Measurements from ENCODE around the gene FARP1. TPM values are rescaled to one million over a fixed set of nuclear protein-coding genes. Genes with fewer than 3 reads are reported as not detected.

The FARP1 gene
- total RNA-seq, 1 donor from 2014 or later: 289 TPM

DNA sequence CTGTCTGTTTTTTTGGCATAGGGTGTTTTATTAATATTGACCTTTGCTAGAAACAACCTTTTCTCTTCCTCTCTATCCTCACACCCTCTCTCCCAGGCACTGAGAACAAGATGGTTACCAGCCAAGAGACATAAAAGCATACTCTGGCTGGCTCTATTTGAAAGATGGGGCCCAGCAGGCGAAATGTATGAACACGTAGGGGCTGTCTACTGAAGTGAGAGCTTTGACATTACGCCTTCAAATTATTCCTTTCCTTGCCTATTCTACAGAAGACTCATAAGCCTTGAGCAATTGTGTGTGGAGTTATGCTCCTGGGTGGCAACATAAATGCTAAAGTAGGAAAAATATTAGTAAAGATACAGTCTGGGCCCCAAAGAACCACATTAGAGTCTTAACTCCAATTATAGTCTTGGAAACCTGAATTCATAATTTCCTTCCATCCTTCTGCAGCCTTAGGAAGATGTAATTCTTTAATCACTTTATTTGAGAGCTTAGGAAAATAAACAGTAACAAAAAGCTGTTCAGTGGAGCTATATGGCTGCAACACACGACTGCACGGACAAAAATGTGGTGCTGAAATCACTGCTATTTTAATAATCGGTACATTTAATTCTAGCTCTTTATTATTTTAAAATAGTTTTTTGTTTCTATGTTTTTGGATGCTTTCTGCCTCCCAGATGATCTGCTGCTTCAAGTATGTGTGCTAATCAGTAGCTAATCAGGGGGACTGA, 156.5 kb downstream of the FARP1 start:
- TF ChIP-seq, protein P1, sequence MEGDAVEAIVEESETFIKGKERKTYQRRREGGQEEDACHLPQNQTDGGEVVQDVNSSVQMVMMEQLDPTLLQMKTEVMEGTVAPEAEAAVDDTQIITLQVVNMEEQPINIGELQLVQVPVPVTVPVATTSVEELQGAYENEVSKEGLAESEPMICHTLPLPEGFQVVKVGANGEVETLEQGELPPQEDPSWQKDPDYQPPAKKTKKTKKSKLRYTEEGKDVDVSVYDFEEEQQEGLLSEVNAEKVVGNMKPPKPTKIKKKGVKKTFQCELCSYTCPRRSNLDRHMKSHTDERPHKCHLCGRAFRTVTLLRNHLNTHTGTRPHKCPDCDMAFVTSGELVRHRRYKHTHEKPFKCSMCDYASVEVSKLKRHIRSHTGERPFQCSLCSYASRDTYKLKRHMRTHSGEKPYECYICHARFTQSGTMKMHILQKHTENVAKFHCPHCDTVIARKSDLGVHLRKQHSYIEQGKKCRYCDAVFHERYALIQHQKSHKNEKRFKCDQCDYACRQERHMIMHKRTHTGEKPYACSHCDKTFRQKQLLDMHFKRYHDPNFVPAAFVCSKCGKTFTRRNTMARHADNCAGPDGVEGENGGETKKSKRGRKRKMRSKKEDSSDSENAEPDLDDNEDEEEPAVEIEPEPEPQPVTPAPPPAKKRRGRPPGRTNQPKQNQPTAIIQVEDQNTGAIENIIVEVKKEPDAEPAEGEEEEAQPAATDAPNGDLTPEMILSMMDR (IDR thresholded peaks at IDR 0.05; ENCODE audit: unreplicated experiment): no peak
- peak overlapping the region; percentile 87 for H3K27ac Mint-ChIP-seq
- no peak for DNase-seq (ENCODE audit: low spot score in 2 of 2, unreplicated experiment in 2 of 2)
- H3K4me3 Mint-ChIP-seq: no peak overlapping the region
- H3K36me3 Mint-ChIP-seq: no peaks in the 10 kb centered on the region
- H3K27me3 Mint-ChIP-seq (ENCODE audit: low read depth): no peaks in the 10 kb centered on the region
- peaks cover 78% of the 10 kb centered on the region for H3K4me1 Mint-ChIP-seq
- H3K9me3 Mint-ChIP-seq: no peaks in the 10 kb centered on the region

DNA sequence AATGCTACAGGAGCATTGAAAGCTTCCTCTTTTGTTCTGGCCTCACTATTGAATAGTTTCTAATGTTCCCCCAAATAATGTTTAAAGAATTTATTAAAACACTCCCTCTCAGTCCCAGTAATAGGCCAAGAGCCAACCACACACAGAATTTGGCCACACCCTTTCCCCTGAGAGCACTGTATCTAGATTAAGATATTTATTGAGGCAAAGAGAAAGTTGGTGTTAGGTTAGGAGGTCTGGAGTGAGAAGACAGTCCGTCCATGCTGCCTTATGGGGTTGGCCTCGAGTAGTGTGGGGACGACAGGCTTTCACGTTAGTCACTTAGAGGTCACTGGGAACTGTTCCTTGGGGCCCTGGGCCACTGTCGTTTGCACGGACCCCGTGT, 157.1 kb downstream of the FARP1 start:
- Mint-ChIP-seq H3K36me3 (peaks cover 3% of the 10 kb centered on the region), H3K4me1 (peaks cover 81% of the 10 kb centered on the region), H3K4me3 (no peak overlapping the region), H3K27me3 (ENCODE audit: low read depth) (no peaks in the 10 kb centered on the region), H3K9me3 (no peaks in the 10 kb centered on the region), H3K27ac (peak overlapping the region; percentile 87)
- DNase-seq (ENCODE audit: low spot score in 2 of 2, unreplicated experiment in 2 of 2): no peak
- TF ChIP-seq, protein P1 (IDR thresholded peaks at IDR 0.05; ENCODE audit: unreplicated experiment): no peak

DNA sequence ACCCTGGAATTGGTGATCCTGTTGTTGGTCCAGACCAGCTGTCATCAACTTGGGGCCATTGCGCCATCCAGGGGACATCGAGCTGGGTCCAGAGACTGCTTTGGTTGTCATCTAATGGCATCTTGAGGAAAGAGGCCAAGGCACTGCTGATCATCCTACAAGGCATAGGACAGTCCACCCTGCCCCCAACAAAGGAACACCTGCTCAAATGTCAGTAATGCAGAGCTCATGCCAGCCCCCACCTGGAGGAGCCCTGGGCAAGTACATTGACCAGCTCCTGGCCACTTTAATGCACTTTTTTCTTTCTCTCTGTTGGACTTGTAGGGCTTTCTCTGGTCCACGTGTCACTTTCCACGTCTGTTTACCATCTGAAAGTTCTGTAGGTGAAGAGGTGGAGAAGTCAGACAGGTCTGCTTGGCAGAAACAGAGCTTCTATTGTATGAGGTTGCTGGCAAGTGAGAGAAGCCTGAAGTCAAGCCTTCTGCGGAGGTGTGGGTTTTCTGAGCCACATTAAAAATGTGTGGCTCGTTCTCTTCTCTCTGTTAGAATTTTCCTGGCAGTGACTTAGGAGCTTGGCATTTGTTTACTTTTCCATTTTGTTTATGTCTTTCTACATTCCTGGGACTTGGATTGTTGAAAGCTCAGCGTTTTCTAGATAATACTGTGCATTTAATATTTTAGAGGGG, 158.2 kb downstream of the FARP1 start:
- H3K36me3 Mint-ChIP-seq: peaks cover 9% of the 10 kb centered on the region
- peak overlapping the region; percentile 98 for H3K27ac Mint-ChIP-seq
- peaks cover 76% of the 10 kb centered on the region for H3K4me1 Mint-ChIP-seq
- no peaks in the 10 kb centered on the region for H3K27me3 Mint-ChIP-seq (ENCODE audit: low read depth)
- DNase-seq (ENCODE audit: low spot score in 2 of 2, unreplicated experiment in 2 of 2): no peak
- H3K4me3 Mint-ChIP-seq: peak overlapping the region; percentile 24
- peaks cover 5% of the 10 kb centered on the region for H3K9me3 Mint-ChIP-seq
- TF ChIP-seq, protein P1 (IDR thresholded peaks at IDR 0.05; ENCODE audit: unreplicated experiment): no peak

DNA sequence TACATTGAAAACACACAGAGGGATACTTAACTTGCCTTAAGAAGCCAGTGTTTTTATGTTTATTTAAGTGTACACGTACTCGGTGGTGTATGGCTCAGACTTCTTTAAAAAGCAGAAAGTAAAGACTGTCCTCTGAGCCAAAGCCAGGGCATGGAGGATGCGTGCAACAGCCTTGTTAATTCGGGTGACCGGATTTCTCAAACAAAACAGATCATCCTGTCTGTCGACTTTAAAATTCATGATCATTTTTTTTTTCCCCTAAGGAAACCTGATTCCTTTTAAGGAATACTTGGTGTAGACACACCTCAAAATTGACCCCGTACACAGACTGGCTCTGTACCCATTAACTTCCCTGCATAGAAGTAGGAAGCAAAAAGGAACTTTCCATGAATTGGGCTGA, 158.8 kb downstream of the FARP1 start:
- no peak for DNase-seq (ENCODE audit: low spot score in 2 of 2, unreplicated experiment in 2 of 2)
- H3K27me3 Mint-ChIP-seq (ENCODE audit: low read depth): no peaks in the 10 kb centered on the region
- peaks cover 77% of the 10 kb centered on the region for H3K4me1 Mint-ChIP-seq
- H3K27ac Mint-ChIP-seq: peak overlapping the region; percentile 98
- H3K36me3 Mint-ChIP-seq: peaks cover 9% of the 10 kb centered on the region
- peaks cover 5% of the 10 kb centered on the region for H3K9me3 Mint-ChIP-seq
- TF ChIP-seq, protein P1 (IDR thresholded peaks at IDR 0.05; ENCODE audit: unreplicated experiment): no peak
- H3K4me3 Mint-ChIP-seq: no peak overlapping the region

DNA sequence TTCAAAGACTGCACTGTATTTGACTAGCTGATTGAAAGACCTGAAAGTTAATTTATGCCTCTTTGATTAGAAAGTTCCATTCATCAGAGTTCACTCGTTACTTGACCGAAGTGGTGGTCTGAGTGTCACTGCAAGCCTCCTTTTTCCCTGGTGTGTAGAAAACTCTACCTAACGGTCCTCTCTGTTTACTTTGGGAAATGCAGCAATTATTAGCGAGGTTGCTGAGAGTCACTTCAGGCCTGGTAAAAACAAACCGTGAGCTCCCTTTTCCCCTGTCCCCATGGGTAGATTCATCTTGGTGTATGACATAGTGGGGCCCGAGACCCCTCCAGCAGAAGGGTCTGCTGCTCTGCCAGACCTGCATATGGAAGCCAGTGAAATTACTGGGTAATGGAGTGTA, 161.0 kb downstream of the FARP1 start:
- Mint-ChIP-seq H3K4me3 (no peak overlapping the region), H3K27me3 (ENCODE audit: low read depth) (no peaks in the 10 kb centered on the region), H3K9me3 (peaks cover 5% of the 10 kb centered on the region), H3K4me1 (peaks cover 71% of the 10 kb centered on the region), H3K36me3 (peaks cover 12% of the 10 kb centered on the region), H3K27ac (peak overlapping the region; percentile 98)
- no peak for DNase-seq (ENCODE audit: low spot score in 2 of 2, unreplicated experiment in 2 of 2)
- TF ChIP-seq, protein P1 (IDR thresholded peaks at IDR 0.05; ENCODE audit: unreplicated experiment): no peak

Data from mesothelial cell of epicardium (in vitro differentiated cells).